CD14-positive monocyte (primary cell): ENCODE measurements around the gene PDE8B. TPM values are rescaled to one million over a fixed set of nuclear protein-coding genes. Genes with fewer than 3 reads are reported as not detected.

Experiments used
- DNase-seq, 3 donors: peaks; one replicate each; pipeline ENCODE4 v3.0.0-alpha.2; 2011 to 2022
- H2AFZ ChIP-seq: 2 replicates; pipeline ENCODE4 v1.6.0; 2012; ENCODE audit warnings: mild to moderate bottlenecking, low read depth, low read length, inconsistent platforms; ENCODE audit not compliant: insufficient read depth, poor library complexity, severe bottlenecking
- H3K27ac ChIP-seq, 2 donors: 1 replicate in 1 of 2; 2 replicates in 1 of 2; pipeline ENCODE4 v1.5.1; 2012 to 2013; ENCODE audit warnings: low read length in 2 of 2, control low read depth in 1 of 2, inconsistent platforms in 1 of 2, low read depth in 1 of 2, mild to moderate bottlenecking in 1 of 2
- H3K27me3 ChIP-seq, 2 donors: one replicate each; pipeline versions ENCODE4 v1.6.0 to v1.6.1; 2011 to 2013; ENCODE audit warnings: low read length in 2 of 2; ENCODE audit not compliant: control insufficient read depth in 2 of 2, insufficient read depth in 2 of 2
- H3K36me3 ChIP-seq, 2 donors: replicated peaks in 1 of 2; 1 replicate in 1 of 2; 2 replicates in 1 of 2; pipeline versions ENCODE4 v1.5.1 to v1.6.1; 2012 to 2013; ENCODE audit warnings: low read length in 2 of 2, control low read depth in 1 of 2, inconsistent platforms in 1 of 2, mild to moderate bottlenecking in 1 of 2; ENCODE audit not compliant: insufficient read depth in 2 of 2, control insufficient read depth in 1 of 2
- H3K4me1 ChIP-seq, 2 donors: 1 replicate in 1 of 2; 2 replicates in 1 of 2; pipeline versions ENCODE4 v1.5.1 to v1.6.1; 2012 to 2013; ENCODE audit warnings: low read length in 2 of 2, control low read depth in 1 of 2, inconsistent platforms in 1 of 2, mild to moderate bottlenecking in 1 of 2, moderate library complexity in 1 of 2; ENCODE audit not compliant: insufficient read depth in 2 of 2, control insufficient read depth in 1 of 2
- H3K4me2 ChIP-seq: replicated peaks from 2 replicates; pipeline ENCODE3; 2012; ENCODE audit warnings: low read length, moderate library complexity, mild to moderate bottlenecking; ENCODE audit not compliant: poor library complexity, severe bottlenecking; ENCODE audit errors: extremely low read depth
- H3K4me3 ChIP-seq, 3 experiments: fragments of 200-600 bp in 1 of 3; sonication (generic) in 1 of 3; replicated peaks in 1 of 3; 1 replicate in 2 of 3; 2 replicates in 1 of 3; pipeline ENCODE4 v1.5.1; 2011 to 2013; ENCODE audit warnings: low read length in 3 of 3, mild to moderate bottlenecking in 3 of 3, control low read depth in 2 of 3, low read depth in 2 of 3, inconsistent platforms in 1 of 3, moderate library complexity in 1 of 3
- H3K79me2 ChIP-seq: 2 replicates; pipeline ENCODE4 v1.6.0; 2012; ENCODE audit warnings: mild to moderate bottlenecking, control low read depth, inconsistent platforms, low read length, moderate library complexity; ENCODE audit not compliant: insufficient read depth
- H3K9ac ChIP-seq: 2 replicates; pipeline ENCODE4 v1.6.0; 2017; ENCODE audit warnings: low read length, mild to moderate bottlenecking; ENCODE audit not compliant: insufficient read depth, poor library complexity, severe bottlenecking
- H3K9me3 ChIP-seq, 2 donors: replicated peaks in 1 of 2; 1 replicate in 1 of 2; 2 replicates in 1 of 2; pipeline versions ENCODE4 v1.5.1 to v1.6.1; 2012 to 2013; ENCODE audit warnings: low read length in 2 of 2, control low read depth in 1 of 2; ENCODE audit not compliant: control insufficient read depth in 1 of 2, insufficient read depth in 1 of 2
- H4K20me1 ChIP-seq: 2 replicates; pipeline ENCODE4 v1.6.0; 2012; ENCODE audit warnings: mild to moderate bottlenecking, low read length, control low read depth, moderate library complexity; ENCODE audit not compliant: insufficient read depth
- H3K27ac Mint-ChIP-seq, 7 donors: one replicate each; pipeline ENCODE4 v1.8.0; 2020; ENCODE audit warnings: mild to moderate bottlenecking in 7 of 7, mixed read lengths in 7 of 7, moderate library complexity in 6 of 7, inconsistent platforms in 2 of 7
- H3K27me3 Mint-ChIP-seq, 3 donors: one replicate each; pipeline ENCODE4 v1.8.0; 2021 to 2022; ENCODE audit warnings: low read depth in 3 of 3, mild to moderate bottlenecking in 3 of 3, mixed read lengths in 3 of 3, moderate library complexity in 3 of 3, inconsistent platforms in 1 of 3
- H3K36me3 Mint-ChIP-seq, 2 donors: one replicate each; pipeline ENCODE4 v1.8.0; 2020; ENCODE audit warnings: mixed read lengths in 2 of 2, inconsistent platforms in 1 of 2, mild to moderate bottlenecking in 1 of 2
- H3K4me1 Mint-ChIP-seq: one replicate; pipeline ENCODE4 v1.8.0; 2020; ENCODE audit warnings: mild to moderate bottlenecking, mixed read lengths
- H3K4me3 Mint-ChIP-seq, 2 donors: one replicate each; pipeline ENCODE4 v1.8.0; 2020; ENCODE audit warnings: mild to moderate bottlenecking in 2 of 2, mixed read lengths in 2 of 2, moderate library complexity in 1 of 2
- H3K9me3 Mint-ChIP-seq, 7 donors: one replicate each; pipeline ENCODE4 v1.8.0; 2020 to 2022; ENCODE audit warnings: mixed read lengths in 7 of 7, mild to moderate bottlenecking in 6 of 7, moderate library complexity in 6 of 7, inconsistent platforms in 2 of 7
- WGBS: methylation state at CpG from one replicate; pipeline ENCODE4 v1.1.5; 2013; ENCODE audit warnings: missing lambda C conversion rate; ENCODE audit not compliant: insufficient coverage; 5-methylcytosine and 5-hydroxymethylcytosine counted together
- intact Hi-C, 2 donors: fragments of 100-400 bp; cut with micrococcal nuclease; formaldehyde crosslinking; loops; one replicate each; pipeline versions ENCODE4 v1.15.0 to v1.15.1; 2023
- polyA plus RNA-seq, 3 donors: library from polyadenylated mRNA; depleted of rRNA in 1 of 3; unstranded in 2 of 3; stranded (reverse) in 1 of 3; fragments of 300-500 nt in 2 of 3; fragments of >200 nt in 1 of 3; fragmentation: Illumina TruSeq in 2 of 3; gene quantifications; 1 replicate in 2 of 3; 2 replicates in 1 of 3; pipeline ENCODE4 v1.2.3, GENCODE V29; 2012 to 2021
- TF ChIP-seq, protein P1 (sequence below): fragments of 200-600 bp; IDR thresholded peaks from one replicate; pipeline ENCODE4 v1.8.0; 2022; ENCODE audit warnings: antibody characterized with exemption, mild to moderate bottlenecking

Gene PDE8B
- polyA plus RNA-seq, 3 donors = 0.11 to 0.61 (median 0.29) TPM

DNA sequence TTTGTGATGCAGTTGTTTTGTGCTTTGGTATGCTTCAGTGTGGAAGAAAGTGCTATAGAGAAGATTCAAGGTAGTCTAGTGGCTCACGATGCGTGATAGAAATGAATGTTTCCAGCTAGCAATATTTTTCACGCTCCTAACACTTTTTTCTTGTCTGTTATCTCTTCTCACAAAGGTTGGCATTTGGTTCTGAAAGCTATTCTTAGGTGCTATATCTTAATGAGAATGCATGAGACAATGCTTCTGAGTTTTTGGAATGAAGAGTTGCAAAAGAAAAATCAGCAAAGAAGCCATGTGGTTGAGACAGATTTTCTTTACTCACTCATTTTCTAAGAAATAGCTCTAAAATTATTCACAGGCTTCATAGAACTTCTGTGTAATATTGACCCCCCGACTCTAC, 122.6 kb downstream of the PDE8B start:
- Histone ChIP-seq H3K27ac (no peak overlapping the region), H3K9ac (no peak overlapping the region), H3K79me2 (no peaks in the 10 kb centered on the region), H3K36me3 (no peaks in the 10 kb centered on the region), H4K20me1 (no peaks in the 10 kb centered on the region), H2AFZ (no peak overlapping the region), H3K9me3 (no peaks in the 10 kb centered on the region), H3K4me1 (no peaks in the 10 kb centered on the region), H3K27me3 (no peaks in the 10 kb centered on the region), H3K4me3 (no peak overlapping the region), H3K4me2 (no peak overlapping the region)
- no peak for DNase-seq
- intact Hi-C loops = no loop called here
- TF ChIP-seq, protein P1, sequence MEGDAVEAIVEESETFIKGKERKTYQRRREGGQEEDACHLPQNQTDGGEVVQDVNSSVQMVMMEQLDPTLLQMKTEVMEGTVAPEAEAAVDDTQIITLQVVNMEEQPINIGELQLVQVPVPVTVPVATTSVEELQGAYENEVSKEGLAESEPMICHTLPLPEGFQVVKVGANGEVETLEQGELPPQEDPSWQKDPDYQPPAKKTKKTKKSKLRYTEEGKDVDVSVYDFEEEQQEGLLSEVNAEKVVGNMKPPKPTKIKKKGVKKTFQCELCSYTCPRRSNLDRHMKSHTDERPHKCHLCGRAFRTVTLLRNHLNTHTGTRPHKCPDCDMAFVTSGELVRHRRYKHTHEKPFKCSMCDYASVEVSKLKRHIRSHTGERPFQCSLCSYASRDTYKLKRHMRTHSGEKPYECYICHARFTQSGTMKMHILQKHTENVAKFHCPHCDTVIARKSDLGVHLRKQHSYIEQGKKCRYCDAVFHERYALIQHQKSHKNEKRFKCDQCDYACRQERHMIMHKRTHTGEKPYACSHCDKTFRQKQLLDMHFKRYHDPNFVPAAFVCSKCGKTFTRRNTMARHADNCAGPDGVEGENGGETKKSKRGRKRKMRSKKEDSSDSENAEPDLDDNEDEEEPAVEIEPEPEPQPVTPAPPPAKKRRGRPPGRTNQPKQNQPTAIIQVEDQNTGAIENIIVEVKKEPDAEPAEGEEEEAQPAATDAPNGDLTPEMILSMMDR = no peak
- Mint-ChIP-seq H3K36me3 (no peaks in the 10 kb centered on the region), H3K4me1 (no peaks in the 10 kb centered on the region), H3K9me3 (no peaks in the 10 kb centered on the region), H3K27ac (no peak overlapping the region), H3K27me3 (peaks cover 0 to 2% (median 0%) of the 10 kb centered on the region in 3 donors), H3K4me3 (no peak overlapping the region)
- WGBS = no CpG with 5 or more reads among the region's 4 CpGs

DNA sequence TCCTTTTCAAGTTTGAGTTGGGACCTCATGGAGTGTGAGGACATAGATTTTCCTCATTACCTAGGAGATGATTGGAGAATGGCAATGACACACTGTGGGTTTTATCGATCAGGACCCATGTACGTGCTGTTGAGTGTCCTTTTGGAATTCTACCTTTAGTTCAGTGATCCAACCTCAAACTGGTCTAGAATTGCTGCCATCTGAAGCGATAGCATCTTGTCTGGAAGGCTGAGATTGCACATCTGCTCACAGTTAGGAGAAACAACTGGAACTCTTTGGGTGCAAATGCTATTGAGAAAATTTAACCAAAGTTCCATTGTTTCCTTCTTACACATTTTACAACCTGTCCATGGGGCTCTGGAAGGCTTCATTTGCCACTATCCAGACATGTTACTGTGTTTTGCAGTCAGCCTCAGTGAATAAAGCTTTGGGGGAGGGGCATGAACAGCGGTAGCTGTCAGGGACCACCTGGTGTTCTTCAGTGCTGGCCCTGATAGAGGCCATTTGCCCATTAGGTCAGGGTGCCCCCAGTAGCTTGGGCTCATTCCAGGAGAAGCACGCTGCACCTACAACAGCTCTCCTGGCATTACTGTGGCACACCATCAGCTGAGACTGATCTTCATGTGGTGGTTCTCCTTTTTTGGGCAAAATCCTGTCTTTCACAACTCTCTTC, 123.1 kb downstream of the PDE8B start:
- Histone ChIP-seq H3K27me3 (no peaks in the 10 kb centered on the region), H3K27ac (no peak overlapping the region), H4K20me1 (no peaks in the 10 kb centered on the region), H3K9me3 (no peaks in the 10 kb centered on the region), H3K4me3 (no peak overlapping the region), H2AFZ (no peak overlapping the region), H3K36me3 (no peaks in the 10 kb centered on the region), H3K79me2 (no peaks in the 10 kb centered on the region), H3K4me1 (no peaks in the 10 kb centered on the region), H3K4me2 (no peak overlapping the region), H3K9ac (no peak overlapping the region)
- H3K4me3 Mint-ChIP-seq = no peak overlapping the region
- H3K27me3 Mint-ChIP-seq = peaks cover 0 to 2% (median 0%) of the 10 kb centered on the region in 3 donors
- TF ChIP-seq, protein P1 = no peak
- H3K4me1 Mint-ChIP-seq = no peaks in the 10 kb centered on the region
- 94% methylated on average over 4 of the region's 5 CpGs for WGBS
- no peaks in the 10 kb centered on the region for H3K36me3 Mint-ChIP-seq
- no peak for DNase-seq
- no peaks in the 10 kb centered on the region for H3K9me3 Mint-ChIP-seq
- intact Hi-C loops = no loop called here
- no peak overlapping the region for H3K27ac Mint-ChIP-seq
